Stimulated activated CD4-positive, alpha-beta T cell treated with anti-CD3 and anti-CD28 coated beads, TNF-alpha, amount 100 ng/mL, for 48 hours (primary cell): ENCODE results near the gene GCNA.

Experiments used
- DNase-seq, 3 donors: peaks; one replicate each; pipeline ENCODE4 v3.0.0-alpha.2; 2020; ENCODE audit warnings: low read depth in 3 of 3

The GCNA gene, protein sequence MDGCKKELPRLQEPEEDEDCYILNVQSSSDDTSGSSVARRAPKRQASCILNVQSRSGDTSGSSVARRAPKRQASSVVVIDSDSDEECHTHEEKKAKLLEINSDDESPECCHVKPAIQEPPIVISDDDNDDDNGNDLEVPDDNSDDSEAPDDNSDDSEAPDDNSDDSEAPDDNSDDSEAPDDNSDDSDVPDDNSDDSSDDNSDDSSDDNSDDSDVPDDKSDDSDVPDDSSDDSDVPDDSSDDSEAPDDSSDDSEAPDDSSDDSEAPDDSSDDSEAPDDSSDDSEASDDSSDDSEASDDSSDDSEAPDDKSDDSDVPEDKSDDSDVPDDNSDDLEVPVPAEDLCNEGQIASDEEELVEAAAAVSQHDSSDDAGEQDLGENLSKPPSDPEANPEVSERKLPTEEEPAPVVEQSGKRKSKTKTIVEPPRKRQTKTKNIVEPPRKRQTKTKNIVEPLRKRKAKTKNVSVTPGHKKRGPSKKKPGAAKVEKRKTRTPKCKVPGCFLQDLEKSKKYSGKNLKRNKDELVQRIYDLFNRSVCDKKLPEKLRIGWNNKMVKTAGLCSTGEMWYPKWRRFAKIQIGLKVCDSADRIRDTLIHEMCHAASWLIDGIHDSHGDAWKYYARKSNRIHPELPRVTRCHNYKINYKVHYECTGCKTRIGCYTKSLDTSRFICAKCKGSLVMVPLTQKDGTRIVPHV

DNA sequence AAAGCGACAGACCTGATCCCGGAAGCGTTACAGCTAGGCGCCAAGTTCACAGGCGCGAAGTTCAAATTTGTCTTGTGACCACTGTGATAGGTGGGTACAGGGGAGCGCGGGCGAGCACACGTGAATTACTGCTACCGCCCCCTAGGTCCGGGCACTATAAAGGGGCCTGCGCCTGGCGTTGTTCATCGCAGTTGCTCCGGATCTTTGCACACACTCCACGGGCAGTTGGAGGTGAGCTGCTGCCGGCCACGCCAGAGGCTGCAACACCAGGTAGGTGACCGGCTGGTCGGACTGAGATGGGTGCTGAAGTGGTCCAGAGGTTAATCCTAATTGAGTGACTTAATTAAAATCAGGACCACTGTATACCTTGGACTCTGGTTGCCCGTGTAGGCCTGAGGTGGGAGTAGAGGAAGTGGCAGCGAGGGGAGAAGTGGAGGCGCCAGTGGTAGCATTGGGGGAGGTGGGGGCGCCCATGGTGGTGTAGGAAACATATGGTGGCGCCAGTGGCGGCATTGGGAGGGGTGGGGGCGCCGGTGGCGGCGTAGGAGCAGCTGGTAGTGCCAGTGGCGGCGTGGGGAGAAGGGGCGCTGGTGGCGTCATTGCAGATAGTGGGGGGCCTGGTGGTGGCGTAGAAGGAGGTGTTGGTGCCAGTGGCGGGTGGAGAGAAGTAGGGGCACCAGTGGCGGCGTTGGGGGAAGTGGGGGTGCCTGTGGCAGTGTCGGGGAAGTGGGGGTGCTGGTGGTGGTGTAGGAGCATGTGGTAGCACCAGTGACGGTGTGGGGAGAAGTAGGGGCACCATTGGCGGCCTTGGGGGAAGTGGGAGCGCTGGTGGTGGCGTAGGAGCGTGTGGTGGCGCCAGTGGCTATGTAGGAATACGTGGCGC lies at the start of gene GCNA:
Gene GCNA (plus strand): TSS at position 185 of the 883 bp plus-strand sequence. CDS start 2,385 bp downstream, outside the sequence.
- DNase-seq = no peak

DNA sequence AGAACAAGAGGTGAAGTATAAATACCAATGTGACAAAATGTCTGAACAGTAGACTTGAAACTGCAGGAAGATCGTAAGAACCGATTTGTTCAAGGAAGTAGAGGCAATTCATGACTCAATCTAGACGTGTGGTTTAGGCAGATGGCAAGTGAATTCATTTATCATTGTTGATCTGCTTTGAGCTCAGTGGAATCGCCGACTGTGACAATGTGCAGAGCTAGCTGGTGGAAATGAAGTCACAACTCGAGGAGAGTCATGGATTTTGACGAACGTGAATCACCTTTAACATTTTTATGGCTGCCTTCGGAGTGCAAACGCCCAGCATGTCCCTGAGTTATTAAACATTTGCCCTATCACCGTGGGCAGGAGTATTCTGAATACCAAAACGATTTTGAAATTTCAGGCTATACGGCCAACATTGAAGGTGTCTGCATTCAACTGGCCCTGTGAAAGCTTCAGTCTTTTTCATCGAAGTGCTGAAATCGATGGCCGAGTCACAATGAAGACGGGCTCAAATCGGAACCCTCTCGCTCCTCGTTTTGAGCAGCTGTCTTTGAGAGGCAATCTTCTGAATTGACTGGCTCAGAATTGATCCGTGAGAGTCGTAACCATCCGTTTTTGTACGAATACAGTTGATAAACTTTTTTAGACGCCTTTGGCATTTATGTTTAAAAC lies 46.0 kb upstream of the GCNA start:
- DNase-seq = peak in 1 of 3 donors; percentile 58

DNA sequence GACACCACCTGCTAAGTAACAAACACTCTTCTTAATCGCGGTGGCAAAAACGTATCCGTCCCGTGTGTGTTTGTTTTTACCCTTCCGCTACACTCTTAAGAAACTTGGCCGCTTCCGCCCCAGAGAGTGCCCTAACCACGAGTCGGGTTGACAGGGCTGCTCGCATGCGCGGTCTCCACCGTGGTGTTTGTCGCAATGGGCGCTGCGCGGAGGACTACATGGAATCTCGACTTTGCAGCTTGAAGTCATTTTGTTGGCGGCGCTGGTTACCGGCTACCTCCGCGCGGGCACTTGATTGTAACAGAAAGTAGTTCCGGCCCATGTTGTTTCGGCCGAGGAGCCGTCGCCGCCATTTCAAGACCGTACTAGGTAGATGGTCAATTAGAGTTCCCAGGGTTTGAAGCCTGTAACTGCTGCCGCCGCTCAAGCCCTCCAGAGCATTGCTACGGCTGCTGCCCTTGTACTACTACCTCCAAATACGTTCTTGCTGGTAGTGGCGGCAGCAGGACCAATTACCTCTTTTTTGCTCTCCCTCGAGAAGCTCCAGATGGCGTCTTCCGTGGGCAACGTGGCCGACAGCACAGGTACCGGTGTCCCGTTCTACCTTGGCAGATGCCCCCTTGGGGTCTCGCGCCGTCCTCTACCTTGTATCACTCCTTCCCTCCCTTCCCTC lies 45.3 kb upstream of the GCNA start, which contains the start of gene OGT:
Gene OGT (plus strand): TSS at position 352 of the 673 bp plus-strand sequence. CDS start 196 bp downstream, at position 548.
- peak; percentile 77 to 90 (median 80) for DNase-seq

DNA sequence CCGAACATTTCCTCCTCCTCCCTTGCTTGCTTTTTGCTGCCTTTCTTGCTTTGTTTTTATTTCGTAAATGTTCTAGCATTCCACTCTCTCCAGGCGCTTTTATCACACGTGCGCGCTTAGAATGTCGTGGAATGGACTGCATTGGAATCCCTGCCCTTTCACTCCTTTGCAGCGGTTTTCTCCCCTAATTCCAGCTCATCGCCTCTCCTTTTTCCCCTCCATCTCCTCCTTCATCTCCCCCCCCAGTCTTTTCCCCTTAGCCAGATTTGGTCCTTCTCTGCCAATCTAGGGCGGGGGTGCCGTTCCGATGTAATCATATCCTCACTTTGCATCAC lies 44.8 kb upstream of the GCNA start:
- DNase-seq = no peak

DNA sequence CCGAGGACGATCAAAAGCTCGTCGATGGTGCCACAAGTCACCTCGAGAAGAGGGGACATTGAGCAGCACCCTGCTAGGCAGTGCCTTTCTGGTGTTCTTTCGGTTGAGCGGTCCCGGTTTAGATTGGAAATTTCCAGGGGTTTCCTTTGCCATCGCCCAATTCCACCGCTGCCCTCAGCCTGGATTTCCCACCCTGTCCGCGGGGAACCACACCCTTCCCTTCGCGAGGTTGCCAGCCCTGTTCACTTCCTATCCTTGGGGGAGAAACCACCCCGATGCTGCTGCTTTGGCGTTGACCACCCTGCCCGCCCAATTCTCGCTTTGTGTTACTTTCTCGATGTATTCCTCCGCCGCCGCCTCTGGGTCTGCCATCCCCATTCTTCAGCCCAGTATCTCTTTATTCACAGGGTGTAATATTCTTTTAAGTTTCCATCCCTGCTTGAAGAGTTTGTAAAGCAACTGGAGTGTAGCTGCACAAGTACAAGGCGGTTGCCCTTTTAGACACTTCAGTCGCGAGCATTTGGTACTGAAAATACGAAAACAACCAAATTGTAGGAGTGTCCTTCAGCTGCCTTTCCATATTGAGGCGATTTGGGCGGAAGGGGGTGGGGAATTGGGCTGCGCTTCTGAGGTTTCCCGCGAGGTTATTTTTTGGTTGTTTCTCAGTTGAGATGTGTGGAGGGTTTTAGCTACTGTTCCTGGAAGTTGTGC lies 44.2 kb upstream of the GCNA start:
- no peak for DNase-seq

DNA sequence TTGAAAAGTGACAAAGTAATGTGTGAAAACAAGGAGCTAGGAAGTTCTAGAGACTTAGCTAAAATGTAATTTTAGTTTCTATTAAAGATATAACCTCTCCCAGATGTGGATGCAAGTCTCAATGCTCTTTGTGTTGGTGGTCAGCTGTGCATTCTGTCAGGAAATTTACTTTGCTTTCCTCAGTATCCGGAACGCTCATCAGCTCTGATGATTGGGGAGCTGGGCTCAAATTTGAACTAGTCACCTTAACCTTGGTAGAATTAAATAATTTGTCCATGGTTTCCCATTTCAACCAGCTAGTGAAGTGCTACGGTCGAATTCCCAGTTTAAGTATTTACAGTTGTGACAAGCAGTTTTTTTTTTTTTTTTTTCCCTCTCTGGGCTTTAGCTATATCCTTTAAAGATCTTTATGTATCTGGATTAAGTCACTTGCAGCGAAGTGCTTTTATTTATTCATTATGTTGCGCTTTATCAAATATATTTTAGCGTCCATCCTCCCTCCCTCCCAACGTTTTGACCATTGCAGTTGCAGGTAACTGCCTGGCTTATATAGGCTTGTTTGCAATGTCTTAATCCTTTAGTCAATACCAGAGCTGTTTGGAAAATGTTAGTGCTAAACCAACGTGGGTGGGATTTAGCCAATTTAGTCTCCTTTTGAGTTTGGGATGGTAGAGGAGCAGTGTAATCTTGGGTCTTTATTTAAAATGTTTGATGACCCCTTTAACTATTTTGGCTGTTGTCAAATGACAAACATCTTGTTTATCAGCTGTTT lies 43.3 kb upstream of the GCNA start:
- DNase-seq = no peak

DNA sequence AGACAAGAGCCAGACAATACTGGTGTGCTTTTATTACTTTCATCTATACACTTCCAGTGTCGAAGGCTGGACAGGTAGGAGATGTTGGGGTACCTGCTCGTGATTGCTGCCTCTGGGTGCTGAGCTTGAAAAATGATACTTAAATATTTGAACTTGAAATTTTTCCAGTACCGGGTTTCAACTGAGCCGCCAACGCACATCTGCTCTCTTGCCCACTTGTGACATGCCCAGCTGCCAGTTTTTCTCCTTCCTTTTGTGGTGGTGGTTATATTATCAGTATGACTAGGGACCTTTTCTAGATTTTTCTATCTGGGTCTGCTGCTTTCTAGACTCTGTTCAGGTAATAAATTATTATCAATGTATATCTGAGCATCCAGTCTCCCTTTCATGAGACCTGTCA lies 42.0 kb upstream of the GCNA start:
- DNase-seq = no peak

DNA sequence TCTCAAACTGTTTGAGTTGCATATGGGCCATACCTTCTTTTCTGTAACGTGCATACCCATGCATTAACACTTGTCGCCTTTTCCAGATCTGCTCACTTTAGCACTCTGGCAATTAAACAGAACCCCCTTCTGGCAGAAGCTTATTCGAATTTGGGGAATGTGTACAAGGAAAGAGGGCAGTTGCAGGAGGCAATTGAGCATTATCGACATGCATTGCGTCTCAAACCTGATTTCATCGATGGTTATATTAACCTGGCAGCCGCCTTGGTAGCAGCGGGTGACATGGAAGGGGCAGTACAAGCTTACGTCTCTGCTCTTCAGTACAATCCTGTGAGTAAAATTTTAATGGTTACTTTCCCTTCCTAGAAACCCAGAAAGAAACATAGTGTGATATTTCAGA lies 40.5 kb upstream of the GCNA start:
- no peak for DNase-seq

DNA sequence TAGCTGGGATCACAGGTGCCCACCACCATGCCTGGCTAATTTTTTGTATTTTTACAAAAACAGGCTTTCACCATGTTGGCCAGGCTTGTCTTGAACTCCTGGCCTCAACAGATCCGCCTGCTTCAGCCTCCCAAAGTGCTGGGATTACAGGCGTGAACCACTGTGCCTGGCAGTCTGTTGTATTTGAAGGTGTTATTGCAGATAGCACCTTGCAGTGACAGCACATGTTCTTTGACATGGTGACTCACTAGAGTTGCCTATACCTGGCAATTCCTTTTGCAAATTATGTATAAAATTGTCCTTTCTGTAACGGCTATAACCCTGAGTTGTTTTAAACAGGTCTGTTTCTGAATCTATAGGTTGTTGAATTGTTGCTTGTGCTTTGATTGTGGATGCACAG lies 37.4 kb upstream of the GCNA start:
- no peak for DNase-seq

DNA sequence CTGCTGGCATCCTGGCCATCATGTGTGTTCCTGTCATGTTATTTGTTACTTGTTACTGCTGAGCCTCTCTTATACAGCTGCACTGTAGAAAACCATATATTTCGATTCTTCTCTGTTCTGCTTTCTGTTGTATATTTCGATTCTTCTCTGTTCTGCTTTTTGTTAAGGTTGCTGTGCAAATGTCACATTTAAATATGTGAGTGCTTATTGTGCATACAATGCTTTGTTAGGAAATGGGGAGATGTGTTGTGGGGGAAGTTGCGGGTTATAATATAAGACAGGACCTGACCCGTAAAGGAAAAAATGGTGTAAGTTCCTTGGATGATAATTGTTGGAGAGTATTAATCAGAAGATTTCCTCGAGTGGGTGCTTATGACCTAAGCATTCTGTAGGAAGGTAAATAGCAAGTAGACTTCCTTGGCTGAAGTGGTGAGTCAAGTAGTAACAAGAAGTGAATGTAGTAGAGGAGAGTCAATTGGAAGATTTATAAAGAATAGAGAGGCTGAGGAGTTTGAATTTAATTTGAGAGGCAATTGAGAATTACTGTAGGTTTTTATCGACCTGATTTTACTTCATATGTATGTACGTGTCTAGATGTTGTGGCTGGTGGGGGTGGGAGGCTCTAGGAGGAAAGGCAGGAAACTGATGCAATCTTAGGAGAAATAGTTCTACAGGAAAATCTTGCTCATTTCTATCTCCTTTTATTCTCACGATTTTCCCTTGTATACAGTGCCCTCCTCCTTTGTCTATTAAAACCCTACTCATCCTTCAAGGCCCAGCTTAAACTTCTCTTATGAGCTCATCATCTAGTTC lies 36.8 kb upstream of the GCNA start:
- DNase-seq = no peak

DNA sequence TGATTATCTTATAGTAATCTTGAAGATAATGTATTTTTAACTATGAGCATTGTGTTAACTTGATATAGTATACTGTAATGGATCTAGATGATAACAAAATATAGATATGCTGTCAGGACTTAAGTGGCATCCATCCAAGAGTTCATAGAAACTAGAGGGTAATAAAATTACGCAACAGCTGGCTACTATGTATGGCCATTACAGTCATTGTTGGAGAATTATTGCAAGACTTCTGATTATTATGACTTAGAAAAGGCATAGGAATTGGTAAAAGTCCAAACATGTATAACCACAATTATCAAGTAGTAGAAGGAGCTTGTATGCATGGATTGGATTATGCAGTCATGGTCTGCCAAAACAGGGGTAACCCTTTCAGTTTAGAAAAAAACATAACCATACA lies 35.8 kb upstream of the GCNA start:
- no peak for DNase-seq

DNA sequence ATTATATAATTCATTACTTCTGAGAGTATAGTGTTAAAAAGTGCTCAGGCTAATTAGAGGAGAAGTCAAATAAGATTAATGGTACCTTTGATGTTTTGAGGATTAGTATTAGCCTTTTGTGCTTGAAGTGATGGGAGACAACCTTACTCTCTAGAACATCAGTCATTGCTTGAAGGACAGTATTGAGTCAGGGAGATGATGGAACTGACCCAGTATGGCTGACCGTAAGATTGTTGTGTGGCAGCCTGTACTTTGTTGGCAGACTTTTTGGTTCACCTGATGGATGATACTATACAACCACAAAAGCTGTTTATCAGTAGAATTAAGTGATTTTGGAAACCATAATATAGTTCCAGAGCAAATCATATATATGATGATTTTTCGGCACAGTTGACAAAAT lies 35.4 kb upstream of the GCNA start:
- DNase-seq = no peak

DNA sequence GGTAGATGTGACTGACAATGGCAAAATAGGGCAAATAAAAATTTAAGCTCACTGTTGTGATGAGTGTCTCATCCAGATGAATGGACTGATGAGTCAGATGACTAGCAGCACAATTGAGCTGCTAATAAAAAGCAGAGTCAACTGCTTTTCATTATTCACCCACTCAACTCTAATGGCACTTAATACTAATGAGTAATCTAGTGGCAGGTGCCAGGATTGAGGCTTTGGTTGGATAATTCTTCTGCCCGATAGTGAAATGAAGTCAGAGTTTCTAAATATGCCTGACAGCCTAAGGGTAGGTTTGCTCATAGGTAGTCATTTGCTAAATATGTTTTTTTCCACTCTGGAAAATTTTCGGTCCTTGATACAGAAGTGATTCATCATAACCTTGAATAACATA lies 34.9 kb upstream of the GCNA start:
- DNase-seq = no peak

DNA sequence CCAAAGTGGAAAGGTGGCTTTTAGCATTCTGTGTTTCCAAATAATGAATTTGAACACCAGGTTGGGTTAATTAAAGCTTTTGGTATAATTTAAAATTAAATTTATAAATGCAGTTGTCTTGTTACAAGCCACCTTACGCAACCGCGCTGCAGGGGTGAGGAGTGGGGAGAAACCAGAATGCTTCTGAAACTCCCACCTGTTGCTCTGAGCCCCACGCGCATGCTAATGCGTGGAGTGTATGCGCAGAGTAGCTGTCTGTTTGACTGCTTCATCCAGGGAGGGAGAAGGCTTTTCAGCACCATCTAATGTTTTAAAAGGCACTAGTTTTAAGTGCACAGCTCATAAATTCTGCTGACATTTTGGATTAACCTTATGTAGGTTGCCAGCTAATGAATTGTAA lies 32.9 kb upstream of the GCNA start:
- DNase-seq = no peak

DNA sequence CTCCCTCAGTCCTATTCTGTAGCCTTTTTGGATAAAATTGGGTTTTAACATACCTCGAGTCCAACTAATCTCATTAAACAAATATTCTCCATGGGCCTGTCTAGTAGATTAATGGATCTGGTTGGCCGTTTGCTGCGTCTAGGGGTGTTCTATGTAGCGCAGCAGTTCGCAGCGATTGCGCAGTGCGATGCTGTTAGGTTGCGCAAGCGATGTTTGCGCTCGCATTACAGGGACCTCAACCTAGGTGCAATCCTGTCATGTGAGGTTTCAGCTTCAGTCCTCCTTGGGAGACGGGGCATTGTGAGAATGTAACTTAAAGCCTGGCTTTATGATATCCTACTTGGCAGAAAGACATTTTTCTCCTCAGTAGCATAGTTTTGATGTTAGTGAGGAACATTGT lies 31.4 kb upstream of the GCNA start:
- DNase-seq = no peak

DNA sequence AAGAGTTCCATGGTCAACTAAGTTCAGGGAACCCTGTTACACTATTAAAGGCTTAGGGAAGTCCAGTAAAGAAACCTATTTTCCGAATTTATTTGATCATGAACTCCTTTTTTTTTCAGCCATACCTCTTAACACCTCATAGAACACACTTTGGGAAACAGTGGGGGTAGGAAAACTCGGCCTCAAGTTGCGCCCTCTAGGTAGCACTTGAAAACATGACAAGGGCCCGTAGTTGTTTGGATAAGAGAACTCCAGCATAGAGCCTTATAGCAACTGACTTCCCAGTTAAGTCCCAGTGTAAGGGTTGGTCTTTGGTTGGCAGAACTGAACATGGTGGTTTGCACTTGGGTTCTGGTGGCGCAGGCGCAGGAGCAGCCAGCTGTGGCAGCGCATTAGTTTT lies 30.9 kb upstream of the GCNA start:
- DNase-seq = no peak

DNA sequence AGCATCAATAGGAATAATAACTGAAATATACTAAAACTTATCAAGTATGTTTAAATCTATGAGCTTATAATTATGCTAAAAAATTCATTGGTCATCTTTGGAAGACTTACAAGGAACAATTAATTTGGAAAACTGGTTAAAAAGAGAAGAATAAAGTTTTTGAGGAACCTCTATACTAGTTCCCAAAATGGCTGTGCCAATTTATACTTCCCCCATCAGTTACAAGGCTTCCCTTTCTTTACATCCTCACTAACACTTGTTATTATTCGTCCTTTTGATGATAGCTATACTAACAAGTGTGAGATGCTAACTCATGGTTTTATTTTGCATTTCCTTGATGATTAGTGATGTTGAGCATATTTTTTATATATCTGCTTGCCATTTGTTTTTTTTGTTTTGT lies 28.3 kb upstream of the GCNA start:
- no peak for DNase-seq

DNA sequence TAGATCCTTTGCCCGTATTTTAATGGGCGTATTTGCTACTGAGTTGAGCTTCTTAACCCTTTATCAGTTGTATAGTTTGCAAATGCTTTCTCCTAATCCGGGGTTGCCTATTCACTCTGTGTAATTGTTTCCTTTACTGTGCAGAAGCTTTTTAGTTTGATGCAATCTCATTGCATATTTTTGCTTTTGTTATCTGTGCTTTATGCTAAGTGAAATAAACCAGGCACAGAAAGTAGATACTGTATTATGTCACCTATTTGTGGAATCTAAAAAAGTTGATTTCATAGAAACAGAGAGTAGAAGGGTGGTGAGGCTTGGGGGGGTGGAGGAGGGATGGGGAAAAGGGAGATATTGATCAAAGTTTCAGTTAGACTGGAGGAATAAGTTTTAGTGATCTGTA lies 27.7 kb upstream of the GCNA start:
- no peak for DNase-seq

DNA sequence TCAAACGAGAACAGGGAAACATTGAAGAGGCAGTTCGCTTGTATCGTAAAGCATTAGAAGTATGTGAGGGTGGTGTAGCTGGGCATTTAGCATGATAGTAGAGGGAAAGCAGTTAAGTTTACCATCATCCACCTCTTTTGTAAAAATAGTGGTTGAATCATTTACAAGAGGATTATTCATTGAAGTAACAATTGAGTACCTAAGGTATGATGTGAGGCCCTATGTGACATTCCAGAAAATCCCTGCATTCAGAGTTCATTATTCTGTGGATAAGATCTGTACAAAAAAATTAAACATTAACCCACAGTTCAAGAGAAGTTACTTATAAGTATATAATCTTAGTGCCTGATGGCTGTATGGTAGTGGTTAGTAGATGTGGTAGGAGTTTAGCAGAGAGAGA lies 22.2 kb upstream of the GCNA start:
- DNase-seq = no peak
